Testis (tissue), 3 donors: ENCODE measurements around the gene CFDP1. TPM values are rescaled to one million over a fixed set of nuclear protein-coding genes. Genes with fewer than 3 reads are reported as not detected.

ENCODE experiments used
- DNase-seq: peaks from one replicate; pipeline ENCODE4 v3.0.0-alpha.2; 2019
- H3K27ac ChIP-seq, 2 donors: fragments of 200-600 bp; sonication (generic); one replicate each; pipeline ENCODE4 v1.5.1; 2019
- H3K27me3 ChIP-seq: fragments of 200-600 bp; sonication (generic); one replicate; pipeline ENCODE4 v1.5.1; 2019
- H3K36me3 ChIP-seq: fragments of 200-600 bp; sonication (generic); one replicate; pipeline ENCODE4 v1.5.1; 2017; ENCODE audit warnings: low read depth; ENCODE audit errors: missing control alignments
- H3K4me1 ChIP-seq: fragments of 200-600 bp; sonication (generic); one replicate; pipeline ENCODE4 v1.5.1; 2019
- H3K4me3 ChIP-seq, 2 donors: fragments of 200-600 bp; sonication (generic); one replicate each; pipeline ENCODE4 v1.5.1; 2017 to 2019
- H3K9me3 ChIP-seq: fragments of 200-600 bp; sonication (generic); one replicate; pipeline ENCODE4 v1.5.1; 2017
- CTCF ChIP-seq, 3 experiments: fragments of 450-650 bp in 2 of 3; fragments of 200-600 bp in 1 of 3; sonication (generic) in 1 of 3; IDR thresholded peaks; one replicate each; pipeline ENCODE4 v1.5.1; 2016 to 2019; ENCODE audit warnings: antibody characterized with exemption in 3 of 3, mild to moderate bottlenecking in 2 of 3, moderate library complexity in 1 of 3
- POLR2A ChIP-seq: fragments of 450-650 bp; IDR thresholded peaks from one replicate; pipeline ENCODE4 v1.6.1; 2017; ENCODE audit warnings: antibody characterized with exemption, mild to moderate bottlenecking, moderate library complexity
- WGBS, 2 donors: methylation state at CpG; one replicate each; pipeline ENCODE4 v1.1.5; 2018; 5-methylcytosine and 5-hydroxymethylcytosine counted together
- intact Hi-C: fragments of 100-400 bp; cut with DNase I; formaldehyde crosslinking; loops from one replicate; pipeline ENCODE4 v1.15.1; 2023; ENCODE audit warnings: low total_unique reads
- polyA plus RNA-seq: library from polyadenylated mRNA; stranded (reverse); fragments of 350-450 nt; fragmentation: Illumina TruSeq; extraction: RNeasy Lipid Tissue Mini Kit (QIAGEN cat#74804); gene quantifications from one replicate; pipeline ENCODE4 v1.2.3, GENCODE V29; 2014; ENCODE audit warnings: low read depth, low replicate concordance; ENCODE audit not compliant: insufficient read depth
- total RNA-seq, 2 donors: library from RNA; depleted of rRNA; stranded (reverse); fragments of >200 nt; gene quantifications; one replicate each; pipeline ENCODE4 v1.2.3, GENCODE V29; 2016

CFDP1 gene
- total and polyA plus RNA-seq, 3 donors from 2014 or later = 111 to 133 (median 127) TPM

- TF ChIP-seq POLR2A = no peak
- TF ChIP-seq CTCF (IDR thresholded peaks at IDR 0.05) = no peak
- Histone ChIP-seq H3K4me3 (no peak overlapping the region), H3K27ac (no peak overlapping the region), H3K36me3 (no peaks in the 10 kb centered on the region), H3K27me3 (no peaks in the 10 kb centered on the region), H3K9me3 (no peaks in the 10 kb centered on the region), H3K4me1 (peaks cover 39% of the 10 kb centered on the region)
- 79 to 92% methylated on average over 1 of the region's 1 CpG for WGBS, 2 donors
- no peak for DNase-seq
- intact Hi-C loops = no loop called here
These were observed 11.5 kb downstream of the CFDP1 start for GRCh38 chr16:75421820-75422126.

GRCh38 chr16:75420987-75421819, 12.1 kb downstream of the CFDP1 start:
- no peak overlapping the region for H3K4me3 ChIP-seq
- H3K36me3 ChIP-seq = no peaks in the 10 kb centered on the region
- intact Hi-C loops = no loop called here
- 34 to 41% methylated on average over 8 of the region's 8 CpGs for WGBS, 2 donors
- no peak overlapping the region for H3K27ac ChIP-seq
- H3K27me3 ChIP-seq = no peaks in the 10 kb centered on the region
- peak; percentile 81 for DNase-seq
- TF ChIP-seq CTCF (IDR thresholded peaks at IDR 0.05) = no peak
- no peak for TF ChIP-seq POLR2A
- H3K4me1 ChIP-seq = peaks cover 44% of the 10 kb centered on the region
- no peaks in the 10 kb centered on the region for H3K9me3 ChIP-seq

GRCh38 chr16:75416904-75417565, 16.3 kb downstream of the CFDP1 start:
- H3K27me3 ChIP-seq = no peaks in the 10 kb centered on the region
- intact Hi-C loops = no loop called here
- H3K36me3 ChIP-seq = no peaks in the 10 kb centered on the region
- peaks cover 32% of the 10 kb centered on the region for H3K4me1 ChIP-seq
- WGBS, 2 donors = 19 to 21% methylated on average over 2 of the region's 2 CpGs
- no peak overlapping the region for H3K4me3 ChIP-seq
- no peaks in the 10 kb centered on the region for H3K9me3 ChIP-seq
- peak overlapping the region in 1 of 2 donors; percentile 73 for H3K27ac ChIP-seq
- no peak for DNase-seq
- TF ChIP-seq POLR2A (no peak), CTCF (IDR thresholded peaks at IDR 0.05) (no peak)

- Histone ChIP-seq H3K4me3 (no peak overlapping the region), H3K27me3 (no peaks in the 10 kb centered on the region), H3K27ac (no peak overlapping the region), H3K36me3 (no peaks in the 10 kb centered on the region), H3K9me3 (no peaks in the 10 kb centered on the region), H3K4me1 (peaks cover 20% of the 10 kb centered on the region)
- 79 to 94% methylated on average over 4 of the region's 4 CpGs for WGBS, 2 donors
- TF ChIP-seq CTCF (IDR thresholded peaks at IDR 0.05) (no peak), POLR2A (no peak)
- intact Hi-C loops = no loop called here
- DNase-seq = no peak
These were observed 18.0 kb downstream of the CFDP1 start for GRCh38 chr16:75415169-75415905.
